HG03045 (cell line): ENCODE measurements around the gene NNAT.
"Not testable (repeated sequence)": the region's sequence is repeated elsewhere in the genome, so short reads cannot be mapped to it uniquely, and the experiment has no call there.

Experiments
- ATAC-seq: cut with Tn5 transposase; IDR thresholded peaks from one replicate; pipeline ENCODE4 v1.9.1; 2021; ENCODE audit warnings: mild to moderate bottlenecking, moderate library complexity; ENCODE audit not compliant: unreplicated experiment

NNAT gene

GRCh38 chr20:37539424-37539823, 18.4 kb downstream of the NNAT start:
- ATAC-seq, result no peak

- no peak for ATAC-seq
These were observed 19.0 kb downstream of the NNAT start for GRCh38 chr20:37540001-37540400.

- not testable (repeated sequence) for ATAC-seq
These were observed 19.8 kb downstream of the NNAT start for GRCh38 chr20:37540838-37541237.

GRCh38 chr20:37541326-37541725, 20.3 kb downstream of the NNAT start:
- no peak for ATAC-seq

GRCh38 chr20:37542281-37542680, 21.2 kb downstream of the NNAT start:
- no peak for ATAC-seq

GRCh38 chr20:37543828-37544227, 22.8 kb downstream of the NNAT start:
- no peak for ATAC-seq

- ATAC-seq, result no peak
These were observed 23.3 kb downstream of the NNAT start for GRCh38 chr20:37544386-37544785.

- no peak for ATAC-seq
These were observed 24.5 kb downstream of the NNAT start for GRCh38 chr20:37545516-37545915.

GRCh38 chr20:37547912-37548311, 26.9 kb downstream of the NNAT start:
- ATAC-seq, result no peak

- ATAC-seq, result not testable (repeated sequence)
These were observed 29.3 kb downstream of the NNAT start for GRCh38 chr20:37550101-37550920.

GRCh38 chr20:37551660-37552059, 30.6 kb downstream of the NNAT start:
- ATAC-seq, result not testable (repeated sequence)

- no peak for ATAC-seq
These were observed 31.4 kb downstream of the NNAT start for GRCh38 chr20:37552415-37552814.

- ATAC-seq, result not testable (repeated sequence)
These were observed 33.8 kb downstream of the NNAT start for GRCh38 chr20:37554721-37555298.

- no peak for ATAC-seq
These were observed 35.5 kb downstream of the NNAT start for GRCh38 chr20:37556538-37556937.

- no peak for ATAC-seq
These were observed 37.3 kb downstream of the NNAT start for GRCh38 chr20:37558306-37558705.

- no peak for ATAC-seq
These were observed 37.7 kb downstream of the NNAT start for GRCh38 chr20:37558779-37559178.

- no peak for ATAC-seq
These were observed 38.4 kb downstream of the NNAT start for GRCh38 chr20:37559312-37560027.

- no peak for ATAC-seq
These were observed 39.6 kb downstream of the NNAT start for GRCh38 chr20:37560629-37561028.

GRCh38 chr20:37562695-37563480, 41.8 kb downstream of the NNAT start:
- ATAC-seq, result no peak

- no peak for ATAC-seq
These were observed 43.0 kb downstream of the NNAT start for GRCh38 chr20:37564016-37564387.
